Measurements from ENCODE around the gene OVOL1. TPM values are rescaled to one million over a fixed set of nuclear protein-coding genes. Genes with fewer than 3 reads are reported as not detected.

OVOL1 gene
- total and polyA plus RNA-seq, 2 of the 13 experiments (the other 11 are each of a cell fraction or from before 2014, with no cell fraction given), result 0.01 TPM; not detected in 1

GRCh38 chr11:65744026-65744698, 42.7 kb upstream of the OVOL1 start (continued):
- 0 out of 2 replicates have a peak, but pooled peaks have one; percentile 61 for TF ChIP-seq EED (CRISPR knock-in tag; IDR thresholded peaks at IDR 0.05)
- TF ChIP-seq ZNF768 (CRISPR knock-in tag; IDR thresholded peaks at IDR 0.05), result no peak; the same call in 1 of the 2 replicates
- TF ChIP-seq MYNN (CRISPR knock-in tag; IDR thresholded peaks at IDR 0.05; ENCODE audit: low read depth), result no peak
- no peak for TF ChIP-seq ZBTB25 (CRISPR knock-in tag; IDR thresholded peaks at IDR 0.05)
- TF ChIP-seq CSRNP1 (CRISPR knock-in tag; IDR thresholded peaks at IDR 0.05), result 0 out of 2 replicates have a peak, but pooled peaks have one; percentile 25
- TF ChIP-seq ZNF598 (CRISPR knock-in tag; IDR thresholded peaks at IDR 0.05; ENCODE audit: borderline replicate concordance), result no peak
- TF ChIP-seq RBM22 (optimal IDR thresholded peaks at IDR 0.05; ENCODE audit: low read length), result no peak
- TF ChIP-seq IRF9 (CRISPR knock-in tag; IDR thresholded peaks at IDR 0.05; ENCODE audit: borderline replicate concordance), result 0 out of 2 replicates have a peak, but pooled peaks have one; percentile 28
- TF ChIP-seq EEA1 (CRISPR knock-in tag; IDR thresholded peaks at IDR 0.05; ENCODE audit: borderline replicate concordance), result peak; percentile 8; the same call in 1 of the 2 replicates
- TF ChIP-seq SAP130 (CRISPR knock-in tag; IDR thresholded peaks at IDR 0.05; ENCODE audit: low read depth), result peak; percentile 46
- TF ChIP-seq RFX5 (IDR thresholded peaks at IDR 0.05; ENCODE audit: low read depth, low read length), result 0 out of 2 replicates have a peak, but pooled peaks have one; percentile 7
- TF ChIP-seq POLR2G (IDR thresholded peaks at IDR 0.05; ENCODE audit: low read depth, low read length), result 0 out of 2 replicates have a peak, but pooled peaks have one; percentile 33
- peak; percentile 67 for TF ChIP-seq SP2 (CRISPR knock-in tag; IDR thresholded peaks at IDR 0.05)
- no peak for TF ChIP-seq ZNF749 (CRISPR knock-in tag; IDR thresholded peaks at IDR 0.05; ENCODE audit: borderline replicate concordance)
- 0 out of 2 replicates have a peak, but pooled peaks have one; percentile 18 for TF ChIP-seq SOX5 (CRISPR knock-in tag; IDR thresholded peaks at IDR 0.05; ENCODE audit: borderline replicate concordance)
- 0 out of 2 replicates have a peak, but pooled peaks have one; percentile 25 for TF ChIP-seq ZBTB7B (CRISPR knock-in tag; IDR thresholded peaks at IDR 0.05)
- peak; percentile 57 for TF ChIP-seq ELF1 (CRISPR knock-in tag; IDR thresholded peaks at IDR 0.05)
- no peak for TF ChIP-seq ATAD3A (CRISPR knock-in tag; IDR thresholded peaks at IDR 0.05)
- peak; percentile 65; the same call in 1 of the 2 replicates for TF ChIP-seq ZNF788 (CRISPR knock-in tag; IDR thresholded peaks at IDR 0.05; ENCODE audit: borderline replicate concordance)
- TF ChIP-seq HIVEP1 (CRISPR knock-in tag; IDR thresholded peaks at IDR 0.05), result no peak
- TF ChIP-seq ZNF563 (CRISPR knock-in tag; IDR thresholded peaks at IDR 0.05), result no peak
- TF ChIP-seq, protein P1, sequence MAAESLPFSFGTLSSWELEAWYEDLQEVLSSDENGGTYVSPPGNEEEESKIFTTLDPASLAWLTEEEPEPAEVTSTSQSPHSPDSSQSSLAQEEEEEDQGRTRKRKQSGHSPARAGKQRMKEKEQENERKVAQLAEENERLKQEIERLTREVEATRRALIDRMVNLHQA (CRISPR knock-in tag; IDR thresholded peaks at IDR 0.05), result no peak
- TF ChIP-seq ZNF562 (CRISPR knock-in tag; IDR thresholded peaks at IDR 0.05; ENCODE audit: borderline replicate concordance), result no peak
- TF ChIP-seq SMC3 (IDR thresholded peaks at IDR 0.05; ENCODE audit: low read length), result peak; percentile 88
- 0 out of 2 replicates have a peak, but pooled peaks have one; percentile 42 for TF ChIP-seq ZNF350 (CRISPR knock-in tag; IDR thresholded peaks at IDR 0.05; ENCODE audit: borderline replicate concordance, low read depth)
- TF ChIP-seq ZNF224 (CRISPR knock-in tag; IDR thresholded peaks at IDR 0.05), result peak; percentile 76; the same call in 1 of the 2 replicates
- TF ChIP-seq MZF1 (CRISPR knock-in tag; IDR thresholded peaks at IDR 0.05; ENCODE audit: borderline replicate concordance), result no peak
- TF ChIP-seq ZBTB1 (CRISPR knock-in tag; IDR thresholded peaks at IDR 0.05; ENCODE audit: borderline replicate concordance), result no peak

Measured in HepG2 (cell line).